ENCODE measurements around the gene EXO1.

DNA sequence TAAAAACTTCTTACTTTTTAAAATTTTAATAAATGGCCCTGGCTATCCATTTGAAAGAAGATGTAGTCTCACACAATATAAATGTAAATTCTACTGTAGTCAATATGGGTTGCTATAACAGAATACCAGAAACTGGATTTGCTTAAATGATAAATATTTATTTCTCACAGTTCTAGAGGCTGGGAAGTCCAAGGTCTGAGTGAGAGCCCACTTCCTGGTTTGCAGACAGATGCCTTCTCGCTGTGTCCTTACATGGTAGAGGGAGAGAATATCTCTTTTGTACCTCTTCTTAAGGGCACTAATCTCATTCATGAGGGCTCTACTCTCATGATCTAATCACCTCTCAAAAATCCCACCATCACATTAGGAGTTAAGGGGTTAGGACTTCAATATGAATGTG, 35.2 kb downstream of the EXO1 start:
- TF ChIP-seq POLR2A (IDR thresholded peaks at IDR 0.05) (no peak), EP300 (IDR thresholded peaks at IDR 0.05) (no peak)
- TF ChIP-seq, protein P1, sequence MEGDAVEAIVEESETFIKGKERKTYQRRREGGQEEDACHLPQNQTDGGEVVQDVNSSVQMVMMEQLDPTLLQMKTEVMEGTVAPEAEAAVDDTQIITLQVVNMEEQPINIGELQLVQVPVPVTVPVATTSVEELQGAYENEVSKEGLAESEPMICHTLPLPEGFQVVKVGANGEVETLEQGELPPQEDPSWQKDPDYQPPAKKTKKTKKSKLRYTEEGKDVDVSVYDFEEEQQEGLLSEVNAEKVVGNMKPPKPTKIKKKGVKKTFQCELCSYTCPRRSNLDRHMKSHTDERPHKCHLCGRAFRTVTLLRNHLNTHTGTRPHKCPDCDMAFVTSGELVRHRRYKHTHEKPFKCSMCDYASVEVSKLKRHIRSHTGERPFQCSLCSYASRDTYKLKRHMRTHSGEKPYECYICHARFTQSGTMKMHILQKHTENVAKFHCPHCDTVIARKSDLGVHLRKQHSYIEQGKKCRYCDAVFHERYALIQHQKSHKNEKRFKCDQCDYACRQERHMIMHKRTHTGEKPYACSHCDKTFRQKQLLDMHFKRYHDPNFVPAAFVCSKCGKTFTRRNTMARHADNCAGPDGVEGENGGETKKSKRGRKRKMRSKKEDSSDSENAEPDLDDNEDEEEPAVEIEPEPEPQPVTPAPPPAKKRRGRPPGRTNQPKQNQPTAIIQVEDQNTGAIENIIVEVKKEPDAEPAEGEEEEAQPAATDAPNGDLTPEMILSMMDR (IDR thresholded peaks at IDR 0.05): no peak
